NCI-H1417 treated with DMSO at 0.1 percent for 48 hours (cell line): ENCODE results near the gene CWH43.
"Not testable (repeated sequence)": the region's sequence is repeated elsewhere in the genome, so short reads cannot be mapped to it uniquely, and the experiment has no call there.

Experiments
- DNase-seq: peaks from one replicate; lab custom pipeline; 2025; lab: John Stamatoyannopoulos, UW

The CWH43 gene

DNA sequence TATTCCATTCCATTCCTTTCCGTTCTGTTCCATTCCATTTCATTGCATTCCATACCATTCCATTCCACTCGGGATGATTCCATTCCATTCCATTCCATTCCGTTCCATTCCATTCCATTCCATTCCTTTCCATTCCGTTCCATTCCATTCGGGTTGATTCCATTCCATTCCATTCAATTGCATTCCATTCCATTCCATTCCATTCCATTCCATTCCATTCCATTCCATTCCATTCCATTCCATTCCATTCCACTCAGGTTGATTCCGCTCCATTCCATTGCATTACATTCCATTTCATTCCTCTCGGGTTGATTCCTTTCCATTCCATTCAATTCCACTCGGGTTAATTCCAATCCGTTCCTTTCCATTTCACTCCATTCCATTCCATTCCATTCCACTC, 111.0 kb downstream of the CWH43 start:
- DNase-seq, result not testable (repeated sequence)

DNA sequence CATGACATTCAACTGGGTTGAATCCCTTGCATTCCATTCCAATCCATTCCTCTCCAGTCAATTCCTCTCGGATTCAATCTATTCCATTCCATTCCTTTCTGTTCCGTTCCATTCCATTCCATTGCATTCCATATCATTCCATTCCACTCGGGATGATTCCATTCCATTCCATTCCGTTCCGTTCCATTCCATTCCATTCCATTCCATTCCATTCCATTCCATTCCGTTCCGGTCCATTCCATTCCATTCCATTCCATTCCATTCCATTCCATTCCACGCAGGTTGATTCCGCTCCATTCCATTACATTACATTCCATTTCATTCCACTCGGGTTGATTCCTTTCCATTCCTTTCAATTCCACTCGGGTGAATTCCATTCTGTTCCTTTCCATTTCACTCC, 111.4 kb downstream of the CWH43 start:
- not testable (repeated sequence) for DNase-seq

DNA sequence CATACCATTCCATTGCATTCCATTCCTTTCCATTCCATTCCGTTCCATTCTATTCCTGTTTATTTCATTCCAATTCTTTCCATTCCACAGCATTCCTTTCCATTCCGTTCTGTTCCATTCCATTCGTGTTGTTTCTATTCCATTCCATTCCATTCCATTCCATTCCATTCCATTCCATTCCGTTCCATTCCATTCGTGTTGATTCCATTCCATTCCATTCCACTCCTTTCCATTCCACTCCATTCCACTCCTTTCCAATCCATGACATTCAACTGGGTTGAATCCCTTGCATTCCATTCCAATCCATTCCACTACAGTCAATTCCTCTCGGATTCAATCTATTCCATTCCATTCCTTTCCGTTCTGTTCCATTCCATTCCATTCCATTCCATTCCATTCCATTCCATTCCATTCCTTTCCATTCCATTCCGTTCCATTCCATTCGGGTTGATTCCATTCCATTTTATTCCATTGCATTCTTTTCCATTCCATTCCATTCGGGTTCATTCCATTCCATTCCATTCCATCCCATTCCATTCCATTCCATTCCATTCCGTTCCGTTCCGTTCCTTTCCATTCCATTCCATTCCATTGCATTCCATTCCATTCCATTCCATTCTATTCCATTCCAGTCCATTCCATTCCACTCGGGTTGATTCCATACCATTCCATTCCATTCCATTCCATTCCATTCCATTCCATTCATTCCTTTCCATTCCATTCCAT, 112.1 kb downstream of the CWH43 start:
- not testable (repeated sequence) for DNase-seq

DNA sequence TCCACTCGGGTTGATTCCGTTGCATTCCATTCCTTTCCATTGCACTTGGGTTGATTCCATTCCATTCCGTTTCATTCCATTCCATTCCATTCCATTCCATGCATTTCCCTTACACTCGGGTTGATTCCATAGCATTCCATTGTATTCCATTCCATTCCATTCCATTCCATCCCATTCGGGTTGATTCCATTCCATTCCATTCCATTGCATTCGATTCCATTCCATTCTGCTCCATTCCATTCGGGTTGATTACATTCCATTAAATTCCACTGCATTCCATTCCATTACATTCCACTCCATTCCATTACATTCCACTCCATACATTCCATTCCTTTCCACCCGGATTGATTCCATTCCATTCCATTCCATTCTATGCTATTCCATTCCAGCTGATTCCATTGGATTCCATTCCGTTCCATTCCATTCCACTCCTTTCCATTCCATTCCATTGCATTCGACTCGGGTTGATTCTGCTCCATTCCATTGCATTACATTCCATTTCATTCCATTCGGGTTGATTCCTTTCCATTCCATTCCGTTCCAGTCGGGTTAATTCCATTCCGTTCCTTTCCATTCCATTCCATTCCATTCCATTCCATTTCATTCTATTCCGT, 113.9 kb downstream of the CWH43 start:
- DNase-seq, result not testable (repeated sequence)

DNA sequence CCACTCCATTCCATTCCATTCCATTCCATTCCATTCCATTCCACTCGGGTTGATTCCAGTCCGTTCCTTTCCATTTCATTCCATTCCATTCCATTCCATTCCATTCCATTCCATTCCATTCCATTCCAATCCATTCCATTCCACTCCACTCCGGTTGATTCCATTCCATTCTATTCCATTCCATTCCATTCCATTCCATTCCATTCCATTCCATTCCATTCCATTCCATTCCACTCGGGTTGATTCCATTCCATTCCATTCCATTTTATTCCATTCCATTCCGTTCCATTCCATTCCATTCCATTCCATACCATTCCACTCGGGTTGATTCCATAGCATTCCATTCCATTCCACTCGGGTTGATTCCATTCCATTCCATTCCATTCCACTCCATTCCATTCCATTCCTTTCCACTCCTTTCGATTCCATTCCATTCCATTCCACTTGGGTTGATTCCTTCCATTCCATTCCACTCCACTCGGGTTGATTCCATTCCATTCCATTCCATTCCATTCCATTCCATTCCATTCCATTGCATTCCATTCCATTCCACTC, 116.3 kb downstream of the CWH43 start:
- DNase-seq, result not testable (repeated sequence)

DNA sequence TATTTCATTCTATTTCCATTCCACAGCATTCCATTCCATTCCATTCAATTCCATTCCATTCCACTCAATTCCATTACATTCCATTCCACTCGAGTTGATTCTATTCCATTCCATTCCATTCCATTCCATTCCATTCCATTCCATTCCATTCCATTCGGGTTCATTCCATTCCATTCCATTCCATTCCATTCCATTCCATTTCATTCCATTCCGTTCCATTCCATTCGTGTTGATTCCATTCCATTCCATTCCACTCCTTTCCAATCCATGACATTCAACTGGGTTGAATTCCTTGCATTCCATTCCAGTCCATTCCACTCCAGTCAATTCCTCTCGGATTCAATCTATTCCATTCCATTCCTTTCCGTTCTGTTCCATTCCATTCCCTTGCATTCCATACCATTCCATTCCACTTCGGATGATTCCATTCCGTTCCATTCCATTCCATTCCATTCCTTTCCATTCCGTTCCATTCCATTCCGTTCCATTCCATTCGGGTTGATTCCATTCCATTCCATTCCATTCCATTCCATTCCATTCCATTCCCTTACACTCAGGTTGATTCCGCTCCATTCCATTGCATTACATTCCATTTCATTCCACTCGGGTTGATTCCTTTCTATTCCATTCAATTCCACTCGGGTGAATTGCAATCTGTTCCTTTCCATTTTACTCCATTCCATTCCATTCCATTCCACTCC, 117.5 kb downstream of the CWH43 start:
- not testable (repeated sequence) for DNase-seq

- DNase-seq, result not testable (repeated sequence)
These were observed 118.3 kb downstream of the CWH43 start for GRCh38 chr4:49104231-49104930.

DNA sequence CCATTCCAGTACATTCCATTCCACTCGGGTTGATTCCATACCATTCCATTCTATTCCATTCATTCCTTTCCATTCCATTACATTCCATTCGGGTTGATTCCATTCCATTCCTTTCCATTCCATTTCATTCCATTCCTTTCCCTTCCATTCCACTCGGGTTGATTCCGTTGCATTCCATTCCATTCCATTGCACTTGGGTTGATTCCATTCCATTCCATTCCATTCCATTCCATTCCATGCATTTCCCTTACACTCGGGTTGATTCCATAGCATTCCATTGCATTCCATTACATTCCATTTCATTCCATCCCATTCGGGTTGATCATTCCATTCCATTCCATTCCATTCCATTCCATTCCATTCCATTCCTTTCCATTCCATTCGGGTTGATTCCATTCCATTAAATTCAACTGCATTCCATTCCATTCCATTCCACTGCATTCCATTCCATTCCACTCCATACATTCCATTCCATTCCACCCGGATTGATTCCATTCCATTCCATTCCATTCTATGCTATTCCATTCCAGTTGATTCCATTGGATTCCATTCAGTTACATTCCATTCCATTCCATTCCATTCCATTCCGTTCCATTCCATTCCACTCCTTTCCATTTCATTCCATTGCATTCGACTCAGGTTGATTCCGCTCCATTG, 119.3 kb downstream of the CWH43 start:
- DNase-seq, result not testable (repeated sequence)

DNA sequence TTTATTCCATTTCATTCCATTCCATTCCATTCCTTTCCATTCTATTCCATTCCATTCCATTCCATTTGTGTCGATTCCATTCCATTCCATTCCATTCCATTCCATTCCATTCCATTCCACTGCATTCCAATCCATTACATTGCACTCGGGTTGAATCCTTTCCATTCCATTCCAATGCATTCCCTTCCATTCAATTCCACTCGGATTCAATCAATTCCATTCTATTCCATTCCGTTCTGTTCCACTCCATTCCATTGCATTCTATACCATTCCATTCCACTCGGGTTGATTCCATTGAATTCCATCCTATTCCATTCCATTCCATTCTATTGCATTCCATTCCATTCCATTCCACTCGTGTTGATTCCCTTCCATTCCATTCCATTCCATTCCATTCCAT, 121.2 kb downstream of the CWH43 start:
- DNase-seq, result not testable (repeated sequence)

- not testable (repeated sequence) for DNase-seq
These were observed 122.3 kb downstream of the CWH43 start for GRCh38 chr4:49108183-49108978.

DNA sequence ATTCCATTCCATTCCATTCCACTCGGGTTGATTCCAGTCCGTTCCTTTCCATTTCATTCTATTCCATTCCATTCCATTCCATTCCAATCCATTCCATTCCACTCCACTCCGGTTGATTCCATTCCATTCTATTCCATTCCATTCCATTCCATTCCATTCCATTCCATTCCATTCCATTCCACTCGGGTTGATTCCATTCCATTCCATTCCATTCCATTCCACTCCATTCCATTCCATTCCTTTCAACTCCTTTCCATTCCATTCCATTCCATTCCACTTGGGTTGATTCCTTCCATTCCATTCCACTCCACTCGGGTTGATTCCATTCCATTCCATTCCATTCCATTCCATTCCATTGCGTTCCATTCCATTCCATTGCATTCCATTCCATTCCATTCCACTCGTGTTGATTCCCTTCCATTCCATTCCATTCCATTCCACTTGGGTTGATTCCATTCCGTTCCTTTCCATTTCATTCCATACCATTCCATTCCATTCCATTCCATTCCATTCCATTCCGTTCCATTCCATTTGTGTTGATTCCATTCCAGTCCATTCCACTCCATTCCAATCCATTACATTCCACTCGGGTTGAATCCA, 123.6 kb downstream of the CWH43 start:
- DNase-seq, result not testable (repeated sequence)

- DNase-seq, result not testable (repeated sequence)
These were observed 124.5 kb downstream of the CWH43 start for GRCh38 chr4:49110579-49110978.
